ENCODE results near the gene PRSS8. TPM values are rescaled to one million over a fixed set of nuclear protein-coding genes. Genes with fewer than 3 reads are reported as not detected.

The PRSS8 gene
- total RNA-seq, 1 donor from 2014 or later: 9.6 TPM

DNA sequence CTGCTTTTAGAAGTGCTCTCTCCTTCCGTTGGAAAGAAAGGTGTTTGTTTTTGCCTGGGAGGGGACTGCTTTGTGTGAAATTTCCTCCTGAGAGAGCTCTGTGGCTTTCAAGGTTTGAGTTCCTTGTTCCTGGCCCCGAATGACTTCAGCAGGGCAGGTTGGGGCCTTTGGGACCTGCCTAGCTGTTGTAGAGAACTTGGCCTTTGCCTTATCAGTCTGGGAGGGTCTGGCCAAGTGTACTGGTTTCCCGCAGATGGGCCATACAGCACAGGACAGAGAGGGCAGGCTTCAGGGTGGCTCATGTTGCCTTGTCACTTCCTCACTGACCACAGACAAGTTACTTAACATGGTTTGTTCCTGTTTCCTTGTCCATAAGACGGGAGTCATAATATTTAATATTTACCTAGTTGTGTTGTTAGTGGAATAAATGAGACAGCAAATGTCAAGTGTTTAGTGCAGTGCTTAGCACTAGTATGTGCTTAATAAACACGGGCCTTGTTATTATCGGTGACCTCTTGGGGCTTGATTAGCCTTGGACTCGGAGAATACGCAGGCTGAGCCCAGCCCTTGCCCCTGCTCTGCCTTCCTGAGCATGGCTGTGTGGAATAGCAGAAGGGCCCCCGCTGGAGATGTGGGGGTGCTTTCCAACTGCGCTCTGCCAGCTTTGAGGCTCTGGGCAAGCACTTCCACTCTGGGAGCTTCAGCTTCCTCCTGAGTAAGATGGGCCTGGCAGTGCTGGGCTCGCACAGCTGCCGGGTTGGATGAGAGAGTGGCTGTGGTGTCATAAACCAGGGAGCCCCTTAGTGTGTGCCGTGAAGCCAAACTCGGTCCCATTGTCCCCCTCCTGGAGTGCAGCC is 6.6 kb downstream of the PRSS8 start:
- DNase-seq: no peak

- no peak for DNase-seq
Measured at GRCh38 chr16:31127182-31127581, 8.3 kb downstream of the PRSS8 start.

- DNase-seq: no peak
Measured at GRCh38 chr16:31125844-31126243, 9.7 kb downstream of the PRSS8 start.

DNA sequence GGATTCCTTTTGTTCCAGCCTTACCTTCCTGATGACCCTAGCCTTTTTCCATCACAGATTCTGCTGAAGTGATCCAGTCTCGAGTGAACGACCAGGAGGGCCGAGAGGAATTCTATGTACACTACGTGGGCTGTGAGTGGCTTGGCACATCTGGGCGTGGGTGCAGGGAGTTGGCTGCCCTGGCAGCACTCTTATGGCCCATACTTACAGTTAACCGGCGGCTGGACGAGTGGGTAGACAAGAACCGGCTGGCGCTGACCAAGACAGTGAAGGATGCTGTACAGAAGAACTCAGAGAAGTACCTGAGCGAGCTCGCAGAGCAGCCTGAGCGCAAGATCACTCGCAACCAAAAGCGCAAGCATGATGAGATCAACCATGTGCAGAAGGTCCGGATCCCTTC is 15.4 kb downstream of the PRSS8 start:
- DNase-seq: no peak

DNA sequence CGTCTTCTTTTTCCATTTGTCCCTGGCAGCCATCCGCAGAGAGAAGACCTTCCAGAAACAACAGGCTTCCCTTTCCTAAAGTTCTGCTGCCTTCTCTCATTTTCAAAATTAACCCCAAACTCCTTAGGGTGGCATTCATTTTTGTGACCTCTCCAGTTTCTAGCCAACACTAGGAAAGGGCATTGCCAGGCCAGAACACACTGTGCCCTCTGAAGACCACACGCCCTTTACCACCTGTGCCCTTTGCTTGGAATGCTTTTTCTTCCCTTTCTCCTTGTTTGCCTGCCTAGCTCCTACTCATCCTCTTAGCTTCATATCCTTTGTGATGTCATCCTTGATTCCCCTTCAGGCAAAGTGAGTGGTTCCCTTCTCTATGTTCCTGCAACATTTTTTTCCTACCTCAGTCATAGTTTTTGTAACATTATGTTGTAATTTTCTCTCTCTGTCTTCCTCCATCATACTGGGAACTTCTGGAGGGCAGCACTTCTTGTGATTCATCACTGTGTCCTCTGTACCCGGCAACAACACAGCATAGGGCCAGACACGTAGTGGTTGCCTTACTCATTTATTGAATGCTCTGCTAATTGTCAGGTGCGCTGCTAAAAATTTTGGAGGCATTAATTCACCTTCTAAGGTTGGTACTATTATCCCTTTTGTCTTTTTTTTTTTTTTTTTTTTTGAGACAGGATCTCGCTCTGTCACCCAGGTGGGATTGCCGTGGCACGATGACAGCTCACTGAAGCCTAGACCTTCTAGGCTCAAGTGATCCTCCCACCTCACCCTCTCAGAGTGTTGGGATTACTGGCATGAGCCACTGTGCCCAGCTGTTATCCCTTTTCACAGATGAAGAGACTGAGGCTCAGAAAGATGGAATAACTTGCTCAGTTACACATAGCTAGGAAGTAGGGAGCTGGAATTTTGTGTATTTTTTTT is 17.0 kb downstream of the PRSS8 start:
- no peak for DNase-seq

- peak; percentile 97 for DNase-seq
Measured at GRCh38 chr16:31117384-31118222, 17.9 kb downstream of the PRSS8 start, which contains the start of gene KAT8. Gene KAT8 (plus strand): TSS chr16:31117664. CDS start chr16:31117682, 18 bp downstream.

DNA sequence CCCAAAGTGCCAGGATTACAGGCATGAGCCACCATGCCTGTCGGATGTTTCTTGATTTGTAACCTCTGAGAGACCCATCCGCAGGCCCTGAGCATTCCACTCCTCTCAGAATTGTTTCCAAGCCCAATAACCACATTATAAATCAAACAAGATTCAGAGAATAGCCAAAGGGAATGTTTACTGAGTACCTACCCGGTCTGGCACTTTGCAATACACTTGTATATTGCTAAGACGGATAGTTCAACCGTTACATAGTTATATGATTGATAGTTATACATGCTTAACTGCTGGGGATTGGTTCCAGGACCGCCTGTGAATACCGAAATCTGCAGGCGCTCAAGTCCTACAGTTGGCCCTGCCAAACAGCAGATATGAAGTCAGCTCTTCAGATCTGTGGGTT is 21.1 kb downstream of the PRSS8 start:
- no peak for DNase-seq

GRCh38 chr16:31113121-31114120 is 22.1 kb downstream of the PRSS8 start:
- no peak for DNase-seq

DNA sequence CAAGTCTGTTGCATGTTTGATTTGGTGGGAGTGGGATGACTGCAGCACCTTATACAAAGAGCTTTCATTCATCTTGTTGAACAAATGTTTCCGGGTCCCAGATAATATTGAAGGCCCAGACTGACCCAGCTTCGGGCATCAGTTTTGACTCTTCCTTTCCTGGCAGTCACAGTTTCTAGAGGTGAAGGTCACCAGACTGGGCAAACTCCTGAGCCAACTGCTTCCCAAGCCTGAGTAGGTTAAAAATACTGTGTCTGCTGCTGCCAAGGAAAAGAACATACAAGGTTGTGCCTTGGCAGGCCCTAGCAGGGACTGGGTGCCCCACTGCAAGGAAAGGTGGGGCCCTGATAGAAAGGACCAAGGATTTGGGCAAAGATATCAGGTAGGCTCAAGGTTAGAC is 22.8 kb downstream of the PRSS8 start:
- DNase-seq: no peak

DNA sequence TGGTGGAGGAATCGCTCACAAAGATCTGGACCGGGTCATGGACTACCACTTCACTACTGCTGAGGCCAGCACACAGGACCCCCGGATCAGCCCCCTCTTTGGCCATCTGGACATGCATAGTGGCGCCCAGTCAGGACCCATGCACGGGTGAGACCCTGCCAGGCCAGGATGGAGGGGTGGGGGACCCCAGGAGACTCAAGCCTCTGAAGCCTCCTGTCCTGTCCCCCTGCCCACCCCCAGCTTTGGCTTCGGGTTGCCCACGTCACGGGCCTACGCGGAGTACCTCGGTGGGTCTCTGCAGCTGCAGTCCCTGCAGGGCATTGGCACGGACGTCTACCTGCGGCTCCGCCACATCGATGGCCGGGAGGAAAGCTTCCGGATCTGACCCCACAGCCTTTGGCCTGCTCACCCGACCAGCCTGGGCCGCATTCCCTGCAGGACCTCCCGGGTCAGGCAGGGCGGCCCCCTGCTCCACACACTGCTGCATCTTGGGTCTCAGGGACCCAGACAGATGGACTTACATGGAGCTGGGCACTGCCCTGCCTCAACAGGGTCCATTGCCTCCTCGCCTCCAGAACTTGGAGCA is 23.6 kb downstream of the PRSS8 start:
- DNase-seq: no peak

DNA sequence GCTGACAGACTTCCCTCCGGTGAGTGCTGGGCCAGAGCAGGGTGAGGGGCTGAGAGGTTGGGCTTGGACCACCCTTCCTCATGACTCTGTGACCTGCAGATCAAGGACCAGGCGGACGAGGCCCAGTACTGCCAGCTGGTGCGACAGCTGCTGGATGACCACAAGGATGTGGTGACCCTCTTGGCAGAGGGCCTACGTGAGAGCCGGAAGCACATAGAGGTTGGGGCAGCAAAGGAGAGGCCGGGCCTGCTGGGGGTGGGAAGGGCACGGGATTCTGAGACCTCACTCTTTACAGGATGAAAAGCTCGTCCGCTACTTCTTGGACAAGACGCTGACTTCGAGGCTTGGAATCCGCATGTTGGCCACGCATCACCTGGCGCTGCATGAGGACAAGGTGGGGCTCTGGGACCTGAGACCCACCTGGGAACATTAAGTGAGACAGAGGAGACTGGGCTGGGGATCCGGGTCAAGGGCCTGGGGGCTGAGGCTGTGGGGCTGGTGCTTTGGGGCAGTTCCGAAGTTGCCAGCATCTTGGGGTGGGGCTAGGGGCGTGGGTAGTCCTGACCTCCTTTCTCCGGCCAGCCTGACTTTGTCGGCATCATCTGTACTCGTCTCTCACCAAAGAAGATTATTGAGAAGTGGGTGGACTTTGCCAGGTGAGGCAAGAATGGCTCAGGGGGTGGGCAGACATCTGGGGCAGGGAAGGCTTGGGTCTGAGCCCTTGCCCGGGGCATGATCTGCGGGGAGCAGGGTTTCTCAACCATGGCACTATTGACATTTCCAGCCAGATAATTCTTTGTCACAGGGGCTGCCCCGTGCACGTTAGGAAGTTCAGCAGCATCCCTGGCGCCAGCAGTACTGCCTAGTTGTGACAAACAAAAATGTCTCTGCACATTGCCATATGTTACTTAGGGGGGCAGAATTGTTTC is 25.2 kb downstream of the PRSS8 start:
- DNase-seq: no peak

- no peak for DNase-seq
Measured at GRCh38 chr16:31109622-31110021, 25.9 kb downstream of the PRSS8 start.

DNA sequence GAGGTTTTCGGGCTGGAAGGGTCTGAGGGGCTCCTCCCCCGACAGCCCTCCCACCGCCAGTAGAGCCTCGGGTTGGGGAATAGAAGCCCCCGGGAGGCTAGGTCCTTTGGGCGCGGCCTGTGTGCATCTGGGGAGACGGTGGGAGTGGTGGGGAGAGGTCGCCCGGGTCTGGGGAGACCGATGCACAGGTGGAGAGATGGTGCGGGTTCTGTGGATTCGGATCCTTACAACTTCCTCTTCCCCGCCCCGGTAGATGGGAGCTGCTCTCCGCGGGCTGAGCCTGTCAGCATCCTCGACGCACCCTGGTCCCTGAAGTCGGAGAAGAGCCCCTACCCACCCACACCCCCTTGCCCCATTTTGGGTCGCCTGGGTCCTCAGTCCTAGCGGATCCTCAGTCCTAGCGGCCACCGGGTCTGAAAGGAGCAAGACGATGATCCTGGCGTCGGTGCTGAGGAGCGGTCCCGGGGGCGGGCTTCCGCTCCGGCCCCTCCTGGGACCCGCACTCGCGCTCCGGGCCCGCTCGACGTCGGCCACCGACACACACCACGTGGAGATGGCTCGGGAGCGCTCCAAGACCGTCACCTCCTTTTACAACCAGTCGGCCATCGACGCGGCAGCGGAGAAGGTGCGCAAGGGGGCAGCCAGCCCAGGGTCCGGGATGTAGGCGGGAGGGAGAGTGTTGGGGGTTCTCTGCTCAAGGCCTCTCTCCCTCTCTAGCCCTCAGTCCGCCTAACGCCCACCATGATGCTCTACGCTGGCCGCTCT is 26.6 kb downstream of the PRSS8 start:
- no peak for DNase-seq

- DNase-seq: peak; percentile 32
Measured at GRCh38 chr16:31108035-31108793, 27.3 kb downstream of the PRSS8 start, which contains the start of gene BCKDK. Gene BCKDK (plus strand): TSS chr16:31108386. CDS start chr16:31109224, 838 bp downstream.

- no peak for DNase-seq
Measured at GRCh38 chr16:31107465-31107867, 28.1 kb downstream of the PRSS8 start.

- DNase-seq: no peak
Measured at GRCh38 chr16:31106509-31107464, 28.7 kb downstream of the PRSS8 start.

Data from skin of body (tissue), 2 donors.